ENCODE results near the gene SLC37A2.

SLC37A2 gene

DNA sequence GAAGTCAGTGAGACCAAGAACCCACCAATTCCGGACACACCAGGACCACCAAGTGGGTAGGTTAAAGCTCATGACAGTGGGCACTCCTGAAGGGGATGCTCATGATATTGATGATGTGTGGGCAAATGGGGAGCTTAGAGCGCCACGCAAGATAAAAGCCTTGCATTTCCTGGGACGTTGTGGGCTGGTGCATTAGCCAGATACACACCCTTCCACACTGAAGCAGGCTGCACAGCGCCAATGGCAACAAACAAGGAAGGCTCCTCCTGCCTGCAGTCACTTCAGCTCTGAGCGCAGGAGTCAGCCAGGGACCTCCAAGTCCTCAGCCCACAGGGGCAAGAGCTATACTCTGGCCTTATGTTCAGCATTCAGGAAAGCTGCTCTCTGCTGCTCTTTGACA lies 27.7 kb downstream of the SLC37A2 start:
- Histone ChIP-seq H3K27ac (ENCODE audit: low read depth, low read length, poor library complexity, severe bottlenecking) (no peak overlapping the region), H3K79me2 (ENCODE audit: insufficient read depth, low read length) (no peaks in the 10 kb centered on the region), H3K27me3 (ENCODE audit: insufficient read depth, low read length) (no peaks in the 10 kb centered on the region), H3K4me2 (ENCODE audit: low read length) (no peak overlapping the region), H3K9me2 (ENCODE audit: low read depth, low read length) (no peaks in the 10 kb centered on the region), H3K9me3 (ENCODE audit: low read length) (no peaks in the 10 kb centered on the region), H3K4me1 (ENCODE audit: insufficient read depth, low read length, severe bottlenecking) (no peaks in the 10 kb centered on the region), H3K36me3 (ENCODE audit: insufficient read depth, low read length) (no peaks in the 10 kb centered on the region), H2AFZ (ENCODE audit: low read length) (no peak overlapping the region), H3K9ac (ENCODE audit: low read length) (no peak overlapping the region), H3F3A (ENCODE audit: insufficient read depth, low read length) (no peaks in the 10 kb centered on the region), H4K20me1 (ENCODE audit: insufficient read depth, low read length) (no peaks in the 10 kb centered on the region), H3K4me3 (ENCODE audit: low read depth, low read length, poor library complexity, severe bottlenecking) (no peak overlapping the region)
- no peak for TF ChIP-seq EZH2 (IDR thresholded peaks at IDR 0.05; ENCODE audit: borderline replicate concordance, low read length)
- TF ChIP-seq, protein P1, sequence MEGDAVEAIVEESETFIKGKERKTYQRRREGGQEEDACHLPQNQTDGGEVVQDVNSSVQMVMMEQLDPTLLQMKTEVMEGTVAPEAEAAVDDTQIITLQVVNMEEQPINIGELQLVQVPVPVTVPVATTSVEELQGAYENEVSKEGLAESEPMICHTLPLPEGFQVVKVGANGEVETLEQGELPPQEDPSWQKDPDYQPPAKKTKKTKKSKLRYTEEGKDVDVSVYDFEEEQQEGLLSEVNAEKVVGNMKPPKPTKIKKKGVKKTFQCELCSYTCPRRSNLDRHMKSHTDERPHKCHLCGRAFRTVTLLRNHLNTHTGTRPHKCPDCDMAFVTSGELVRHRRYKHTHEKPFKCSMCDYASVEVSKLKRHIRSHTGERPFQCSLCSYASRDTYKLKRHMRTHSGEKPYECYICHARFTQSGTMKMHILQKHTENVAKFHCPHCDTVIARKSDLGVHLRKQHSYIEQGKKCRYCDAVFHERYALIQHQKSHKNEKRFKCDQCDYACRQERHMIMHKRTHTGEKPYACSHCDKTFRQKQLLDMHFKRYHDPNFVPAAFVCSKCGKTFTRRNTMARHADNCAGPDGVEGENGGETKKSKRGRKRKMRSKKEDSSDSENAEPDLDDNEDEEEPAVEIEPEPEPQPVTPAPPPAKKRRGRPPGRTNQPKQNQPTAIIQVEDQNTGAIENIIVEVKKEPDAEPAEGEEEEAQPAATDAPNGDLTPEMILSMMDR (IDR thresholded peaks at IDR 0.05; ENCODE audit: low read length) = no peak

DNA sequence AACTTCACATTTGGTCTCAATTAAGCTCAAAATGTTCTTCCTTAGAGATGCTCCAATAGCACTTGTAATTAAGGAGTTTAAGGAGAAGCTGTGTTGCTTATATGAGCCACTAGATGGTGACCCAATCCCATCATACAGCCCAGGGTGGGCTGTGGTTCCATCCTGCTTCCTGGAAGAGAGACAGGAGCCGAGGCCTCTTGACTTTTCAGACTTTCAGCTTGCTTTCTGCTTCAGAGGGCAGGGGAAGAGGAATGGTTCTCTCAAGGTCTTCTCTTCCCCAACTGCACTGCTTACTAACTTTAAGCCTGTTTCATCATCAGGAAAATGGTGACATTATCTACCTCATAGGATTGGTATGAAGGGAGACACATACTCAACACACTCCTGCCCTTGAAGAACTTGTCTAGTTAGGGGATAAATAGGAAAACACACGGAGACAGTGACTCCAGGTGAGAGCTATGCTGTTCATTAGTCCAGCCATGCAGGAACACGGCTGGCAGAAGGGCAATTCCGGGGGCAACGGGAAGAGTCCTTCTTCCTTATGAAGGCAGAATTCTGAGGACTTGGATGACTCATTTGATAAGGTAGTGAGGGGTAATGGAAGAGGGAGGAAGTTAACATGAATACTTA lies 28.3 kb downstream of the SLC37A2 start:
- H3K79me2 ChIP-seq (ENCODE audit: insufficient read depth, low read length) = no peaks in the 10 kb centered on the region
- no peaks in the 10 kb centered on the region for H3K27me3 ChIP-seq (ENCODE audit: insufficient read depth, low read length)
- H3K4me3 ChIP-seq (ENCODE audit: low read depth, low read length, poor library complexity, severe bottlenecking) = no peak overlapping the region
- H4K20me1 ChIP-seq (ENCODE audit: insufficient read depth, low read length) = no peaks in the 10 kb centered on the region
- H3K9me2 ChIP-seq (ENCODE audit: low read depth, low read length) = no peaks in the 10 kb centered on the region
- no peaks in the 10 kb centered on the region for H3K9me3 ChIP-seq (ENCODE audit: low read length)
- TF ChIP-seq, protein P1 (IDR thresholded peaks at IDR 0.05; ENCODE audit: low read length) = peak; percentile 56
- no peak for TF ChIP-seq EZH2 (IDR thresholded peaks at IDR 0.05; ENCODE audit: borderline replicate concordance, low read length)
- H3K36me3 ChIP-seq (ENCODE audit: insufficient read depth, low read length) = no peaks in the 10 kb centered on the region
- no peak overlapping the region for H3K9ac ChIP-seq (ENCODE audit: low read length)
- no peak overlapping the region for H2AFZ ChIP-seq (ENCODE audit: low read length)
- no peaks in the 10 kb centered on the region for H3F3A ChIP-seq (ENCODE audit: insufficient read depth, low read length)
- H3K27ac ChIP-seq (ENCODE audit: low read depth, low read length, poor library complexity, severe bottlenecking) = no peak overlapping the region
- H3K4me1 ChIP-seq (ENCODE audit: insufficient read depth, low read length, severe bottlenecking) = no peaks in the 10 kb centered on the region
- no peak overlapping the region for H3K4me2 ChIP-seq (ENCODE audit: low read length)

DNA sequence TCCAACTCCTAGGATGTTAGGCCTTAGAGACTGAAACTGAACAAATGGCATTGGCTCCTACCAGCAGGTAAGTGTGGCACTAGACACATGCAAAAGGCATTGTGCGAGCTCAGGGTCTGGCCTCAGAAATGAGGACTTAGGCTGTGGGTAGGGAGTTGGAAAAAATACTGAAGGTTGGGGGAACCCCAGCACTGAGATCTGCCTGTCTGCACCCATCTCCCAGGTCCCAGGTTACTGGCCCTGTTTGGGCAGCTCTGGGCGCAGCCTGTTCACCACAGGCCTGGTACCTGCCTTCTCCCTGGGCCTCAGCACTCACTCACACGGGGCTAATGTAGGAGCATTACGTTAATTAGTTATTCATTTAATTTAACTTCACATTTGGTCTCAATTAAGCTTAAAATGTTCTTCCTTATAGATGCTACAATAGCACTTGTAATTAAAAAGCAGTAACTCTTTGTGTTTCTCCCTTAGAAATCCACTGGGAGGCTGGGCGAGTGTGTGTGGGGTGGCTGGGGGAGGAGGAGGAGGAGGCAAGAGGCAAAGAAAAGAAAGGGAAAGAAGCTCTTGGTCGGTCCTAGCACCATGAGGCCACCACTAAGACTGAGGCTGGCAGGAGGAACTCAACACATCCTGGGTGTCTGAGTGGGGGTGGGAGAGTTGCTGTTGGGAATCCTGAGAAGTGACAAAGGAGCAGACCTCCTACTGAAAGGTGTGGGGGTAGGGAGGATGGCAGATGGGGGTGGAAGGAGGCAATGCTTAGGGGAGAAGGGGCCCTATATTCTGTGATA lies 29.0 kb downstream of the SLC37A2 start:
- TF ChIP-seq EZH2 (IDR thresholded peaks at IDR 0.05; ENCODE audit: borderline replicate concordance, low read length) = no peak
- TF ChIP-seq, protein P1 (IDR thresholded peaks at IDR 0.05; ENCODE audit: low read length) = no peak
- H3K27ac ChIP-seq (ENCODE audit: low read depth, low read length, poor library complexity, severe bottlenecking) = no peak overlapping the region
- no peaks in the 10 kb centered on the region for H3F3A ChIP-seq (ENCODE audit: insufficient read depth, low read length)
- H2AFZ ChIP-seq (ENCODE audit: low read length) = no peak overlapping the region
- H3K79me2 ChIP-seq (ENCODE audit: insufficient read depth, low read length) = no peaks in the 10 kb centered on the region
- no peaks in the 10 kb centered on the region for H3K9me3 ChIP-seq (ENCODE audit: low read length)
- no peaks in the 10 kb centered on the region for H4K20me1 ChIP-seq (ENCODE audit: insufficient read depth, low read length)
- peaks cover 1% of the 10 kb centered on the region; the same call in 1 of the 2 replicates for H3K36me3 ChIP-seq (ENCODE audit: insufficient read depth, low read length)
- H3K4me2 ChIP-seq (ENCODE audit: low read length) = no peak overlapping the region
- no peaks in the 10 kb centered on the region for H3K4me1 ChIP-seq (ENCODE audit: insufficient read depth, low read length, severe bottlenecking)
- no peak overlapping the region for H3K4me3 ChIP-seq (ENCODE audit: low read depth, low read length, poor library complexity, severe bottlenecking)
- no peaks in the 10 kb centered on the region for H3K9me2 ChIP-seq (ENCODE audit: low read depth, low read length)
- no peak overlapping the region for H3K9ac ChIP-seq (ENCODE audit: low read length)
- H3K27me3 ChIP-seq (ENCODE audit: insufficient read depth, low read length) = no peaks in the 10 kb centered on the region

Data from OCI-LY1 (cell line).